ENCODE measurements around the gene RNF150.

The RNF150 gene

GRCh38 chr4:140903522-140904475 lies 229.5 kb downstream of the RNF150 start:
- DNase-seq = no peak

GRCh38 chr4:140901736-140902336 lies 231.4 kb downstream of the RNF150 start:
- no peak for DNase-seq

GRCh38 chr4:140893939-140894338 lies 239.3 kb downstream of the RNF150 start:
- DNase-seq = no peak

- no peak for DNase-seq
These were observed 245.2 kb downstream of the RNF150 start for GRCh38 chr4:140888054-140888453.

GRCh38 chr4:140887467-140887866 lies 245.8 kb downstream of the RNF150 start:
- no peak for DNase-seq

- peak; percentile 57 for DNase-seq
These were observed 248.7 kb downstream of the RNF150 start for GRCh38 chr4:140884431-140885058.

- no peak for DNase-seq
These were observed 255.5 kb downstream of the RNF150 start for GRCh38 chr4:140877781-140878180.

- DNase-seq = no peak
These were observed 256.5 kb downstream of the RNF150 start for GRCh38 chr4:140876615-140877364.

- DNase-seq = no peak
These were observed 257.4 kb downstream of the RNF150 start for GRCh38 chr4:140875746-140876452.

GRCh38 chr4:140874056-140874455 lies 259.2 kb downstream of the RNF150 start:
- DNase-seq = no peak

- no peak for DNase-seq
These were observed 261.9 kb downstream of the RNF150 start for GRCh38 chr4:140871368-140871767.

- no peak for DNase-seq
These were observed 262.8 kb downstream of the RNF150 start for GRCh38 chr4:140870427-140870826.

GRCh38 chr4:140869446-140869845 lies 263.8 kb downstream of the RNF150 start:
- DNase-seq = no peak

- DNase-seq = no peak
These were observed 265.9 kb downstream of the RNF150 start for GRCh38 chr4:140867356-140867755.

- no peak for DNase-seq
These were observed 266.7 kb downstream of the RNF150 start for GRCh38 chr4:140866492-140867005.

- DNase-seq = no peak
These were observed 267.7 kb downstream of the RNF150 start for GRCh38 chr4:140865253-140866217.

GRCh38 chr4:140863197-140863596 lies 270.1 kb downstream of the RNF150 start:
- DNase-seq = no peak

- no peak for DNase-seq
These were observed 271.2 kb downstream of the RNF150 start for GRCh38 chr4:140862177-140862442.

- DNase-seq = peak; percentile 93
These were observed 271.7 kb downstream of the RNF150 start for GRCh38 chr4:140861359-140862176.

- DNase-seq = no peak
These were observed 274.4 kb downstream of the RNF150 start for GRCh38 chr4:140858897-140859296.

Data from NCI-H1694 (cell line).